ENCODE data around the gene SLC12A6. TPM values are rescaled to one million over a fixed set of nuclear protein-coding genes. Genes with fewer than 3 reads are reported as not detected.

SLC12A6 gene
- total RNA-seq, 1 donor from 2014 or later: 74.4 TPM

GRCh38 chr15:34216527-34217270 is 120.9 kb downstream of the SLC12A6 start:
- no peak for TF ChIP-seq CTCF (IDR thresholded peaks at IDR 0.05)
- Mint-ChIP-seq H3K27me3 (no peaks in the 10 kb centered on the region), H3K36me3 (ENCODE audit: low read depth) (no peaks in the 10 kb centered on the region), H3K27ac (no peak overlapping the region), H3K4me3 (no peak overlapping the region), H3K4me1 (no peaks in the 10 kb centered on the region), H3K9me3 (no peaks in the 10 kb centered on the region)
- intact Hi-C loops (cut with micrococcal nuclease): no loop called here
- ATAC-seq (ENCODE audit: low read depth) (no peak), DNase-seq (no peak)
- CTCF ChIA-PET: no interaction called here
- POLR2A ChIA-PET: interaction anchor here (0.8 kb wide), 1 partner anchor 115 kb away, joined by 3 read pairs; the partner anchor contains the start of genes EMC7 and PGBD4

- Mint-ChIP-seq H3K27ac (no peak overlapping the region), H3K4me3 (no peak overlapping the region), H3K9me3 (no peaks in the 10 kb centered on the region), H3K27me3 (no peaks in the 10 kb centered on the region), H3K4me1 (peaks cover 3% of the 10 kb centered on the region), H3K36me3 (ENCODE audit: low read depth) (peaks cover 2% of the 10 kb centered on the region)
- POLR2A ChIA-PET: no interaction called here
- ATAC-seq (ENCODE audit: low read depth): no peak
- CTCF ChIA-PET: no interaction called here
- no peak for TF ChIP-seq CTCF (IDR thresholded peaks at IDR 0.05)
- intact Hi-C loops (cut with micrococcal nuclease): no loop called here
- DNase-seq: no peak
These were observed 123.4 kb downstream of the SLC12A6 start for GRCh38 chr15:34214135-34214534.

GRCh38 chr15:34213690-34214089 is 123.9 kb downstream of the SLC12A6 start:
- no peak overlapping the region for H3K27ac Mint-ChIP-seq
- CTCF ChIA-PET: interaction anchor here (6.0 kb wide), 1 partner anchor 104 kb away, joined by 52 read pairs; no protein-coding TSS in a partner anchor
- no peak for TF ChIP-seq CTCF (IDR thresholded peaks at IDR 0.05)
- peaks cover 7% of the 10 kb centered on the region for H3K4me1 Mint-ChIP-seq
- intact Hi-C loops (cut with micrococcal nuclease): no loop called here
- no peak overlapping the region for H3K4me3 Mint-ChIP-seq
- H3K9me3 Mint-ChIP-seq: no peaks in the 10 kb centered on the region
- H3K36me3 Mint-ChIP-seq (ENCODE audit: low read depth): peaks cover 2% of the 10 kb centered on the region
- POLR2A ChIA-PET: no interaction called here
- H3K27me3 Mint-ChIP-seq: no peaks in the 10 kb centered on the region
- DNase-seq: no peak
- no peak for ATAC-seq (ENCODE audit: low read depth)

- CTCF ChIA-PET: interaction anchor here (0.6 to 6.0 kb wide), 17 partner anchors 15 to 374 kb away, joined by 3 to 53 read pairs (median 4); partner anchors contain the start of genes EMC4, EMC7, GOLGA8B and NOP10
- ATAC-seq (ENCODE audit: low read depth): peak; percentile 93
- Mint-ChIP-seq H3K4me3 (peak within 1 kb of the TSS; percentile 89), H3K9me3 (no peaks in the 10 kb centered on the region), H3K4me1 (peaks cover 15% of the 10 kb centered on the region), H3K36me3 (ENCODE audit: low read depth) (peaks cover 11% of the 10 kb centered on the region), H3K27ac (peak within 1 kb of the TSS; percentile 82), H3K27me3 (no peaks in the 10 kb centered on the region)
- TF ChIP-seq CTCF (IDR thresholded peaks at IDR 0.05): no peak
- POLR2A ChIA-PET: interaction anchor here (0.6 to 2.2 kb wide), 13 partner anchors 15 to 374 kb away, joined by 3 to 19 read pairs (median 3); partner anchors contain the start of genes AVEN, EMC4, EMC7 and GOLGA8B
- intact Hi-C loops (cut with micrococcal nuclease): loop anchor here (1.0 to 5.0 kb wide), 10 partner anchors 10 to 778 kb away; partner anchors contain the start of genes EMC7, LPCAT4 and ZNF770
- peak; percentile 97 for DNase-seq
These were observed 127.9 kb downstream of the SLC12A6 start, which contains the start of gene KATNBL1 for GRCh38 chr15:34209421-34210282. Gene KATNBL1, minus strand, starts transcription at chr15:34210096. Its CDS starts 46,420 bp downstream, at chr15:34163676.
